Measurements from ENCODE around the gene CACNA1C. TPM values are rescaled to one million over a fixed set of nuclear protein-coding genes. Genes with fewer than 3 reads are reported as not detected.

The CACNA1C gene
- polyA plus RNA-seq, 2 donors: 2.1 to 2.5 TPM

GRCh38 chr12:2570562-2570961 is 517.8 kb downstream of the CACNA1C start:
- no peak overlapping the region for H3K27ac ChIP-seq (ENCODE audit: low read depth in 2 of 2, low read length in 1 of 2)
- H3K4me1 ChIP-seq (ENCODE audit: control insufficient read depth in 2 of 2, insufficient read depth in 2 of 2, low read length in 1 of 2): no peaks in the 10 kb centered on the region
- H3K27me3 ChIP-seq (ENCODE audit: control insufficient read depth in 1 of 2, insufficient read depth in 2 of 2, low read length in 2 of 2): no peaks in the 10 kb centered on the region
- no peak overlapping the region for H3K4me3 ChIP-seq (ENCODE audit: low read depth in 1 of 2, low read length in 2 of 2)
- 78 to 87% methylated on average over 7 of the region's 7 CpGs for WGBS, 2 donors
- H3K9me3 ChIP-seq (ENCODE audit: control insufficient read depth in 2 of 2, insufficient read depth in 1 of 2, low read depth in 1 of 2, low read length in 1 of 2): peaks cover 0 to 2% of the 10 kb centered on the region in 2 donors
- H3K36me3 ChIP-seq (ENCODE audit: control insufficient read depth in 2 of 2, insufficient read depth in 2 of 2, low read length in 1 of 2): no peaks in the 10 kb centered on the region

DNA sequence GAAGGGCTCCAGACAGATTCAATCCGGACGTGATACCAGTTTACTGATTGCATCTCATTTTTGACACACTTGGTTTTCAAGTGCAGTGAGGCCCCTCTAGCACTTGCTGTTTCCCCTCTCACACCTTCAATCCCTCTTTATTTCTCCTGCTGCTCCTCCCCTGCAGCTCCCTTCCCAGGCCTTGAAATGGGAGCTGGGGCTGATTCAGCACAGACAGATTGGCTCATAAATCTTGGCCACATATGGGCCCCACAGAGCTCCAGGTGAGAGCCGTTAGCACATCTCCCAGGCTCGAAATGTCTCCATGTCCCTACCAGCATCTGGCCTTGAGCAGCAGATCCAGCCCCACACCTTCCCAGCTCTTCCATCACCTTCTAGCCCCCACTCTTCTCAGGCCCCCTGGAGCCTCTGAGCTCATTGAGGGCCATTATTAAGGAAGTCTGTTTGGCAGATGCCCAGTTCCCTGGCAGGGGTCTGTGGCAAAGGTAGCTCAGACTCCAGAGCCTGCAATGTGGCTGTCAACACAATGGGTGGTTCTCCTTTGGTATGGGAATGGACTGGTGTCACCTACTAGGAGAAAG is 521.7 kb downstream of the CACNA1C start:
- no peaks in the 10 kb centered on the region for H3K4me1 ChIP-seq (ENCODE audit: control insufficient read depth in 2 of 2, insufficient read depth in 2 of 2, low read length in 1 of 2)
- H3K27ac ChIP-seq (ENCODE audit: low read depth in 2 of 2, low read length in 1 of 2): no peak overlapping the region
- H3K4me3 ChIP-seq (ENCODE audit: low read depth in 1 of 2, low read length in 2 of 2): no peak overlapping the region
- no peaks in the 10 kb centered on the region for H3K36me3 ChIP-seq (ENCODE audit: control insufficient read depth in 2 of 2, insufficient read depth in 2 of 2, low read length in 1 of 2)
- 86% methylated on average over 4 of the region's 4 CpGs for WGBS, 2 donors
- H3K9me3 ChIP-seq (ENCODE audit: control insufficient read depth in 2 of 2, insufficient read depth in 1 of 2, low read depth in 1 of 2, low read length in 1 of 2): no peaks in the 10 kb centered on the region
- H3K27me3 ChIP-seq (ENCODE audit: control insufficient read depth in 1 of 2, insufficient read depth in 2 of 2, low read length in 2 of 2): no peaks in the 10 kb centered on the region

- no peak overlapping the region for H3K27ac ChIP-seq (ENCODE audit: low read depth in 2 of 2, low read length in 1 of 2)
- H3K4me3 ChIP-seq (ENCODE audit: low read depth in 1 of 2, low read length in 2 of 2): no peak overlapping the region
- H3K27me3 ChIP-seq (ENCODE audit: control insufficient read depth in 1 of 2, insufficient read depth in 2 of 2, low read length in 2 of 2): no peaks in the 10 kb centered on the region
- no peaks in the 10 kb centered on the region for H3K4me1 ChIP-seq (ENCODE audit: control insufficient read depth in 2 of 2, insufficient read depth in 2 of 2, low read length in 1 of 2)
- no peaks in the 10 kb centered on the region for H3K36me3 ChIP-seq (ENCODE audit: control insufficient read depth in 2 of 2, insufficient read depth in 2 of 2, low read length in 1 of 2)
- 77 to 80% methylated on average over 5 of the region's 5 CpGs for WGBS, 2 donors
- H3K9me3 ChIP-seq (ENCODE audit: control insufficient read depth in 2 of 2, insufficient read depth in 1 of 2, low read depth in 1 of 2, low read length in 1 of 2): no peaks in the 10 kb centered on the region
These were observed 522.5 kb downstream of the CACNA1C start for GRCh38 chr12:2575245-2575644.

GRCh38 chr12:2578211-2578610 is 525.4 kb downstream of the CACNA1C start:
- 84 to 92% methylated on average over 9 of the region's 9 CpGs for WGBS, 2 donors
- no peak overlapping the region for H3K4me3 ChIP-seq (ENCODE audit: low read depth in 1 of 2, low read length in 2 of 2)
- H3K4me1 ChIP-seq (ENCODE audit: control insufficient read depth in 2 of 2, insufficient read depth in 2 of 2, low read length in 1 of 2): peaks cover 0 to 2% of the 10 kb centered on the region in 2 donors
- H3K27ac ChIP-seq (ENCODE audit: low read depth in 2 of 2, low read length in 1 of 2): no peak overlapping the region
- H3K36me3 ChIP-seq (ENCODE audit: control insufficient read depth in 2 of 2, insufficient read depth in 2 of 2, low read length in 1 of 2): no peaks in the 10 kb centered on the region
- no peaks in the 10 kb centered on the region for H3K9me3 ChIP-seq (ENCODE audit: control insufficient read depth in 2 of 2, insufficient read depth in 1 of 2, low read depth in 1 of 2, low read length in 1 of 2)
- H3K27me3 ChIP-seq (ENCODE audit: control insufficient read depth in 1 of 2, insufficient read depth in 2 of 2, low read length in 2 of 2): peaks cover 0 to 3% of the 10 kb centered on the region in 2 donors

- H3K27me3 ChIP-seq (ENCODE audit: control insufficient read depth in 1 of 2, insufficient read depth in 2 of 2, low read length in 2 of 2): peaks cover 0 to 3% of the 10 kb centered on the region in 2 donors
- H3K9me3 ChIP-seq (ENCODE audit: control insufficient read depth in 2 of 2, insufficient read depth in 1 of 2, low read depth in 1 of 2, low read length in 1 of 2): no peaks in the 10 kb centered on the region
- no peak overlapping the region for H3K27ac ChIP-seq (ENCODE audit: low read depth in 2 of 2, low read length in 1 of 2)
- peaks cover 0 to 2% of the 10 kb centered on the region in 2 donors for H3K4me1 ChIP-seq (ENCODE audit: control insufficient read depth in 2 of 2, insufficient read depth in 2 of 2, low read length in 1 of 2)
- no peak overlapping the region for H3K4me3 ChIP-seq (ENCODE audit: low read depth in 1 of 2, low read length in 2 of 2)
- no peaks in the 10 kb centered on the region for H3K36me3 ChIP-seq (ENCODE audit: control insufficient read depth in 2 of 2, insufficient read depth in 2 of 2, low read length in 1 of 2)
- WGBS, 2 donors: 86% methylated on average over 6 of the region's 6 CpGs
These were observed 526.0 kb downstream of the CACNA1C start for GRCh38 chr12:2578772-2579171.

GRCh38 chr12:2580821-2581220 is 528.0 kb downstream of the CACNA1C start:
- Histone ChIP-seq H3K36me3 (ENCODE audit: control insufficient read depth in 2 of 2, insufficient read depth in 2 of 2, low read length in 1 of 2) (no peaks in the 10 kb centered on the region), H3K4me1 (ENCODE audit: control insufficient read depth in 2 of 2, insufficient read depth in 2 of 2, low read length in 1 of 2) (peaks cover 0 to 2% of the 10 kb centered on the region in 2 donors), H3K9me3 (ENCODE audit: control insufficient read depth in 2 of 2, insufficient read depth in 1 of 2, low read depth in 1 of 2, low read length in 1 of 2) (no peaks in the 10 kb centered on the region), H3K27me3 (ENCODE audit: control insufficient read depth in 1 of 2, insufficient read depth in 2 of 2, low read length in 2 of 2) (peaks cover 0 to 3% of the 10 kb centered on the region in 2 donors), H3K27ac (ENCODE audit: low read depth in 2 of 2, low read length in 1 of 2) (no peak overlapping the region), H3K4me3 (ENCODE audit: low read depth in 1 of 2, low read length in 2 of 2) (no peak overlapping the region)
- 35 to 48% methylated on average over 3 of the region's 3 CpGs for WGBS, 2 donors

DNA sequence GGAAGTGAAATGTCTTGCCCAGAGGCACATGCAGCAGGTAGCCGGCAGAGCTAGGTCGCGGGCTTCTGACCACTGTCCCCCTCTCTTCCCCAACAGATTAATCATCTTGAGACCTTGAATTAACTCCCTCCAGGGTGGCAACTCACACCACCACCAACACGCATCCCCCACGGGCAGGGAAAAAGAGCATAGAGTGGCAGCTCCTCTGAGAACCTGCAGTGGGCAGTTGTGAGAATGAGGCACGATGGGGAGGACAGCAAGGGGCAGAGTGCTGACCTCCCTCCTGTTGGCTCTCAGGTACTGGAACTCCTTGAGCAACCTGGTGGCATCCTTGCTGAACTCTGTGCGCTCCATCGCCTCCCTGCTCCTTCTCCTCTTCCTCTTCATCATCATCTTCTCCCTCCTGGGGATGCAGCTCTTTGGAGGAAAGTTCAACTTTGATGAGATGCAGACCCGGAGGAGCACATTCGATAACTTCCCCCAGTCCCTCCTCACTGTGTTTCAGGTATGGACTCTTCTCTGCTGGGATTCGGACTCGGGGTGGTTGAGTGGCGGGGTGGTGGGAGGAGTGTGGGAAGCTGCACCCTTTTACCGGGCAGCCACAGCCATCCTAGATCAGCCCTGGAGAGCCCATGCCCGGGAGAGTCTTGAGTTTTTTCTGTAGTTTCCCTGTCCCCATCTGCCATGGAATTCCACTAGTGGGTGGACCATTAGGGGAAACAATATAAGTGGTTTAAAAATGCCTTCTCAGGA is 528.7 kb downstream of the CACNA1C start:
- Histone ChIP-seq H3K4me3 (ENCODE audit: low read depth in 1 of 2, low read length in 2 of 2) (no peak overlapping the region), H3K27me3 (ENCODE audit: control insufficient read depth in 1 of 2, insufficient read depth in 2 of 2, low read length in 2 of 2) (peaks cover 0 to 3% of the 10 kb centered on the region in 2 donors), H3K4me1 (ENCODE audit: control insufficient read depth in 2 of 2, insufficient read depth in 2 of 2, low read length in 1 of 2) (peaks cover 0 to 2% of the 10 kb centered on the region in 2 donors), H3K9me3 (ENCODE audit: control insufficient read depth in 2 of 2, insufficient read depth in 1 of 2, low read depth in 1 of 2, low read length in 1 of 2) (no peaks in the 10 kb centered on the region), H3K27ac (ENCODE audit: low read depth in 2 of 2, low read length in 1 of 2) (no peak overlapping the region), H3K36me3 (ENCODE audit: control insufficient read depth in 2 of 2, insufficient read depth in 2 of 2, low read length in 1 of 2) (no peaks in the 10 kb centered on the region)
- whole genome bisulfite sequencing, 2 donors: 81 to 83% methylated on average over 15 of the region's 15 CpGs

DNA sequence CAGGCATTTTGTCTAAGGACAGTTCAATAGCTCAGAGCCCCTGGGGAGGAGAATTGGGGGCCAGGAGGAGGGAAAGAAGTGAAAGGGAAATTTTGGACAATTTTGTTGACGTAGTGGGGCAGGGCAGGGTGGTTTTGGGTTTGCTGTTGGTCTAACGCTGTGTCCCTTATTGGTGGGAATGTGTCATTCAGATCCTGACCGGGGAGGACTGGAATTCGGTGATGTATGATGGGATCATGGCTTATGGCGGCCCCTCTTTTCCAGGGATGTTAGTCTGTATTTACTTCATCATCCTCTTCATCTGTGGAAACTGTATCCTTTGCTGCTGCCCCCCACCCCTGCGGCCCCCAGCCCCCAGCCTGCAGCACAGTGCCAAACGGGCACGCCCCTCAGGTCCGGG is 529.8 kb downstream of the CACNA1C start:
- WGBS, 2 donors: 55 to 58% methylated on average over 9 of the region's 9 CpGs
- H3K9me3 ChIP-seq (ENCODE audit: control insufficient read depth in 2 of 2, insufficient read depth in 1 of 2, low read depth in 1 of 2, low read length in 1 of 2): no peaks in the 10 kb centered on the region
- H3K27me3 ChIP-seq (ENCODE audit: control insufficient read depth in 1 of 2, insufficient read depth in 2 of 2, low read length in 2 of 2): peaks cover 0 to 3% of the 10 kb centered on the region in 2 donors
- peaks cover 0 to 2% of the 10 kb centered on the region in 2 donors for H3K4me1 ChIP-seq (ENCODE audit: control insufficient read depth in 2 of 2, insufficient read depth in 2 of 2, low read length in 1 of 2)
- no peak overlapping the region for H3K4me3 ChIP-seq (ENCODE audit: low read depth in 1 of 2, low read length in 2 of 2)
- no peak overlapping the region for H3K27ac ChIP-seq (ENCODE audit: low read depth in 2 of 2, low read length in 1 of 2)
- no peaks in the 10 kb centered on the region for H3K36me3 ChIP-seq (ENCODE audit: control insufficient read depth in 2 of 2, insufficient read depth in 2 of 2, low read length in 1 of 2)

DNA sequence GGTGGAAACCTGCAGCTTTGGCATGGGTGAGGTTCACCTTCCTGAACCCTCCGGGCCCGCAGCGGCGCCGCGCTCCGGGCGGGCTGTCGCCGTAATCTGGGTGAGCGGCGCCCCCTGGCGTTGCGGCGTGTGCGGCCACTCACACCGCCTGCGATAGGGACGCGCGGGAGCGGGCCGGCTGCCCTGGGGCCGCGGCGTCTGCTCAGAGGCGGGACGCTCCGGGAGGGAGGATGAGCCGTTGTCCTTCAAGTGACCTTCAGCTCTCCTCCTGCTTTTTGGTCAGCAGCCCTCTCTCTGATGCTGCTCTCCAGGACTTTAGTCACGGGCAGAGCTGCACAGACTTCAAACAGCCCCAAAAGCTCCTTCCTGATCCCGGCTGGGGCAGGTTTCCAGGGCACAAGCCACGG is 530.3 kb downstream of the CACNA1C start:
- Histone ChIP-seq H3K9me3 (ENCODE audit: control insufficient read depth in 2 of 2, insufficient read depth in 1 of 2, low read depth in 1 of 2, low read length in 1 of 2) (no peaks in the 10 kb centered on the region), H3K4me1 (ENCODE audit: control insufficient read depth in 2 of 2, insufficient read depth in 2 of 2, low read length in 1 of 2) (peaks cover 0 to 2% of the 10 kb centered on the region in 2 donors), H3K36me3 (ENCODE audit: control insufficient read depth in 2 of 2, insufficient read depth in 2 of 2, low read length in 1 of 2) (no peaks in the 10 kb centered on the region), H3K27ac (ENCODE audit: low read depth in 2 of 2, low read length in 1 of 2) (no peak overlapping the region), H3K4me3 (ENCODE audit: low read depth in 1 of 2, low read length in 2 of 2) (no peak overlapping the region), H3K27me3 (ENCODE audit: control insufficient read depth in 1 of 2, insufficient read depth in 2 of 2, low read length in 2 of 2) (peaks cover 0 to 3% of the 10 kb centered on the region in 2 donors)
- WGBS, 2 donors: 2 to 4% methylated on average over 33 of the region's 33 CpGs

Data from esophagus (tissue), 2 donors.